ENCODE data around the gene PVR.
"Not testable (repeated sequence)": the region's sequence is repeated elsewhere in the genome, so short reads cannot be mapped to it uniquely, and the experiment has no call there.

The PVR gene

GRCh38 chr19:44620667-44621066, 23.0 kb upstream of the PVR start:
- no peak for DNase-seq

GRCh38 chr19:44621367-44621766, 22.3 kb upstream of the PVR start:
- DNase-seq = no peak

GRCh38 chr19:44623080-44623479, 20.6 kb upstream of the PVR start:
- DNase-seq = no peak

GRCh38 chr19:44623626-44624025, 20.1 kb upstream of the PVR start:
- DNase-seq = no peak

- DNase-seq = no peak
Measured at GRCh38 chr19:44624840-44625354, 18.8 kb upstream of the PVR start.

- DNase-seq = not testable (repeated sequence)
Measured at GRCh38 chr19:44625637-44626036, 18.1 kb upstream of the PVR start.

- DNase-seq = no peak
Measured at GRCh38 chr19:44626048-44626624, 17.6 kb upstream of the PVR start.

GRCh38 chr19:44627631-44628030, 16.1 kb upstream of the PVR start:
- DNase-seq = no peak

- no peak for DNase-seq
Measured at GRCh38 chr19:44628793-44629192, 14.9 kb upstream of the PVR start.

- DNase-seq = not testable (repeated sequence)
Measured at GRCh38 chr19:44631611-44632010, 12.1 kb upstream of the PVR start.

- DNase-seq = not testable (repeated sequence)
Measured at GRCh38 chr19:44634058-44634457, 9.7 kb upstream of the PVR start.

GRCh38 chr19:44634785-44635184, 8.9 kb upstream of the PVR start:
- no peak for DNase-seq

GRCh38 chr19:44635581-44636438, 7.9 kb upstream of the PVR start:
- peak; percentile 81 for DNase-seq

- peak; percentile 22 for DNase-seq
Measured at GRCh38 chr19:44636439-44637389, 7.0 kb upstream of the PVR start.

- DNase-seq = no peak
Measured at GRCh38 chr19:44637390-44637764, 6.3 kb upstream of the PVR start.

- no peak for DNase-seq
Measured at GRCh38 chr19:44640518-44640917, 3.2 kb upstream of the PVR start.

- DNase-seq = no peak
Measured at GRCh38 chr19:44641501-44642265, 2.0 kb upstream of the PVR start.

GRCh38 chr19:44642377-44642776, 1.3 kb upstream of the PVR start:
- DNase-seq = no peak

GRCh38 chr19:44644402-44645016, 799 bp downstream of the PVR start:
- DNase-seq = peak; percentile 82

- peak; percentile 30 for DNase-seq
Measured at GRCh38 chr19:44645407-44646048, 1.8 kb downstream of the PVR start.

GRCh38 chr19:44646049-44646416, 2.3 kb downstream of the PVR start:
- no peak for DNase-seq

Data from NCI-H69 (cell line).